PC-9 (cell line): ENCODE measurements around the gene UBASH3A.

ENCODE experiments used
- EZH2 ChIP-seq: fragments of 200-600 bp; sonication (generic); IDR thresholded peaks from 2 replicates; pipeline ENCODE4 v1.8.0; 2017; ENCODE audit warnings: antibody characterized with exemption, low read depth
- TF ChIP-seq, protein P1 (sequence below): fragments of 200-600 bp; sonication (generic); conservative IDR thresholded peaks from 2 replicates; pipeline ENCODE4 v1.6.1; 2017; ENCODE audit warnings: mixed run types, antibody characterized with exemption, mild to moderate bottlenecking, moderate library complexity

DNA sequence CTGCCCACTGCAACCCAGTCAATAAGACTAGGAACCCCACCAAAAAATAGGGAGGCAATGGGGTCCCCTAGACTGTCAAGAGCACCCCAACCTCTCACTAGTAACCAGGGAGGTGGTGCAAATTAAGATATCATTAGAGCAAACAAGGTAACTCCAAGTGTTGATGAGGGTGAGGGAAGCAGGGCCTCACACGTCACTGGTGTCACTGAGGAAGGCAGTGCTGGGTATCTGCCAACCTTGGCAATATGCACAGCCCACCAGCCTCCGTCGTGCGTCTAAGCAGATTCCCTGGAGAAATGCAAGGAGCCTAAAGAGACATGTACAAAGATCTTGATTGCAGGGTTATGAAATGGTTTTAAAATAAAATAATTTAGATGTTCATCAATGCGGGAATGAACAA, 3.8 kb downstream of the UBASH3A start:
- TF ChIP-seq, protein P1, sequence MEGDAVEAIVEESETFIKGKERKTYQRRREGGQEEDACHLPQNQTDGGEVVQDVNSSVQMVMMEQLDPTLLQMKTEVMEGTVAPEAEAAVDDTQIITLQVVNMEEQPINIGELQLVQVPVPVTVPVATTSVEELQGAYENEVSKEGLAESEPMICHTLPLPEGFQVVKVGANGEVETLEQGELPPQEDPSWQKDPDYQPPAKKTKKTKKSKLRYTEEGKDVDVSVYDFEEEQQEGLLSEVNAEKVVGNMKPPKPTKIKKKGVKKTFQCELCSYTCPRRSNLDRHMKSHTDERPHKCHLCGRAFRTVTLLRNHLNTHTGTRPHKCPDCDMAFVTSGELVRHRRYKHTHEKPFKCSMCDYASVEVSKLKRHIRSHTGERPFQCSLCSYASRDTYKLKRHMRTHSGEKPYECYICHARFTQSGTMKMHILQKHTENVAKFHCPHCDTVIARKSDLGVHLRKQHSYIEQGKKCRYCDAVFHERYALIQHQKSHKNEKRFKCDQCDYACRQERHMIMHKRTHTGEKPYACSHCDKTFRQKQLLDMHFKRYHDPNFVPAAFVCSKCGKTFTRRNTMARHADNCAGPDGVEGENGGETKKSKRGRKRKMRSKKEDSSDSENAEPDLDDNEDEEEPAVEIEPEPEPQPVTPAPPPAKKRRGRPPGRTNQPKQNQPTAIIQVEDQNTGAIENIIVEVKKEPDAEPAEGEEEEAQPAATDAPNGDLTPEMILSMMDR: no peak
- TF ChIP-seq EZH2: no peak
